Upper lobe of left lung (tissue), 4 donors: ENCODE measurements around the gene RPS3.
A peak's percentile ranks its signal among the peaks of the same experiment; 100 is the strongest.

Experiments used
- POLR2A ChIP-seq, 4 donors: fragments of 450-650 bp; IDR thresholded peaks; one replicate each; pipeline ENCODE4 v1.5.1; 2016 to 2017; ENCODE audit warnings: antibody characterized with exemption in 4 of 4, mild to moderate bottlenecking in 2 of 4
- POLR2AphosphoS5 ChIP-seq, 2 donors: sonication (generic); formaldehyde crosslinking; IDR thresholded peaks; one replicate each; pipeline ENCODE4 v1.5.1; 2017; ENCODE audit warnings: antibody characterized with exemption in 2 of 2

DNA sequence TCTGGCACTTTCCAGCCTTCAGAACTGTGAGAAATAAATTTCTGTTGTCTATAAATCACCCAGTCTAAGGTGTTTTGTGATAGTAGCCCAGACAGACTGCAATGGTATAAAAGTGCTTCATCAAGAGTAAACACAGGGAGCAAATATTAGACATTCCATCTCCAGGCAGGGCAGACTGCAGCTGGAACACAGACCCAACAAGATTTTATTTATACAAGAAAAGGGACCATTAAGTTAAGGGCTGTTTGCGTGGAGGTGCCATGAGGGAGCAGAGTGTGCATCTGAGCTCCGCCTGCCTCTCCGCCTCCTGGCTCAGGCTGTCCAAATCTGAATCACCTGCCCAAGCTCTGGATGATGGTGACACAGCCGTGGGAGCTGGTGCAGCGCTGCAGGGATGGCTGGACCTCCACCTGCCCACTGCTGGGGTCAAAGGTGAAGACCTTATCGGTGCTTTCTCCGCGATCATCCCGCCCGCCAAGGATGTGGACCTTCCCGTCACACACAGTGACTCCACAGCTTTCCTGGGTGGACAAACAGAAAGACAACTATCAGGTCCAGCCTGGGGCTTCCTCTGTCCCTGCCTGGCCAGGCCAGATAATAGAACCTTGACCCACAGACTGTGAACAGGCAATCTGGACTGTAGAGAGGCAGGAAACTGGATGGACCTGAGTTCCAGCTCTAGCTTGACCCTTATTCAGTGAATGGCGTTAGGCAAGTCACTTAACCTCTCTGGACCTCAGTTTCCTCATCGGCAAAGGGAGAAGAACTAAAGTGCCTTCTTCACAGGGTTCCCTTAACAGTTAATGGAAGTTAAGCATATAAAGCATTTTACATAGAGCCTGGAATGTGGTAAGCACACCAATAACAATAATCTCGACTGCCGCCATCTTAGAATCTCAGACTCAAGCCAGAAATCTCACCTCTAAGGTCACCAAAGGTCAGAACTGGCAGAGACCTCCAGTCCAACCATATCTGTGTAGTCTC is 23.2 kb downstream of the RPS3 start:
- no peak for TF ChIP-seq POLR2AphosphoS5 (IDR thresholded peaks at IDR 0.05)
- peak in 1 of 4 donors; percentile 9 for TF ChIP-seq POLR2A (IDR thresholded peaks at IDR 0.05)
